Measurements from ENCODE around the gene SLC4A9. TPM values are rescaled to one million over a fixed set of nuclear protein-coding genes. Genes with fewer than 3 reads are reported as not detected.

The SLC4A9 gene
- total RNA-seq, 1 experiment from 2014 or later, result 0.37 TPM

DNA sequence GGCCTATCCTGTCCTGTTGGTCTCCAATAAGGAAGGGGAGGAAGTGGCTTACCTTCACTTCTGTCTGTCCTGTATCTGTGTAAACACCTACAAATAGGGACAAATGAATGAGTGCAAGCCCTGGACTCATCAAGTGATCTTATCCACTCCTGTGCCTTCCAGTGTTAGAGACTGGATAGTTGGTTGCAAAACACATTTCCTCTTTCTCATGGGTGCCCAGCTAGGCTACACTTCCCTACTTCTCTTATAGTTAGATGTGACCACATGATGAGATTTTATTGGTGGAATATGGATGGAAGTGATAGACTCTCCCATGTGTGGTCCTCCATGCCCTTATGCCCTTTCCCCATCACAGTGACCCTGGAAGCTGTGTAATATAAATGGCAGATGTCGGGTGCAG is 40.2 kb upstream of the SLC4A9 start:
- no peak for DNase-seq (ENCODE audit: unreplicated experiment)
- no peak overlapping the region for H3K4me3 Mint-ChIP-seq (ENCODE audit: unreplicated experiment)
- no peaks in the 10 kb centered on the region for H3K27me3 Mint-ChIP-seq (ENCODE audit: insufficient read depth, unreplicated experiment)
- BruUV-seq (replicated peaks), result no TSS peak
- no peaks in the 10 kb centered on the region for H3K36me3 Mint-ChIP-seq (ENCODE audit: insufficient read depth, unreplicated experiment)
- H3K4me1 Mint-ChIP-seq (ENCODE audit: insufficient read depth, unreplicated experiment), result peaks cover 14% of the 10 kb centered on the region
- POLR2A ChIA-PET, result interaction anchor here (2.7 kb wide), 1 partner anchor 8 kb away, joined by 14 read pairs; no protein-coding TSS in a partner anchor
- H3K27ac Mint-ChIP-seq (ENCODE audit: low read depth, unreplicated experiment), result no peak overlapping the region
- no peaks in the 10 kb centered on the region for H3K9me3 Mint-ChIP-seq (ENCODE audit: unreplicated experiment)
- intact Hi-C loops (cut with micrococcal nuclease), result no loop called here
- CTCF ChIA-PET, result interaction anchor here (2.4 kb wide), 1 partner anchor 26 kb away, joined by 9 read pairs; the partner anchor contains the start of gene HBEGF
- TF ChIP-seq, protein P1, sequence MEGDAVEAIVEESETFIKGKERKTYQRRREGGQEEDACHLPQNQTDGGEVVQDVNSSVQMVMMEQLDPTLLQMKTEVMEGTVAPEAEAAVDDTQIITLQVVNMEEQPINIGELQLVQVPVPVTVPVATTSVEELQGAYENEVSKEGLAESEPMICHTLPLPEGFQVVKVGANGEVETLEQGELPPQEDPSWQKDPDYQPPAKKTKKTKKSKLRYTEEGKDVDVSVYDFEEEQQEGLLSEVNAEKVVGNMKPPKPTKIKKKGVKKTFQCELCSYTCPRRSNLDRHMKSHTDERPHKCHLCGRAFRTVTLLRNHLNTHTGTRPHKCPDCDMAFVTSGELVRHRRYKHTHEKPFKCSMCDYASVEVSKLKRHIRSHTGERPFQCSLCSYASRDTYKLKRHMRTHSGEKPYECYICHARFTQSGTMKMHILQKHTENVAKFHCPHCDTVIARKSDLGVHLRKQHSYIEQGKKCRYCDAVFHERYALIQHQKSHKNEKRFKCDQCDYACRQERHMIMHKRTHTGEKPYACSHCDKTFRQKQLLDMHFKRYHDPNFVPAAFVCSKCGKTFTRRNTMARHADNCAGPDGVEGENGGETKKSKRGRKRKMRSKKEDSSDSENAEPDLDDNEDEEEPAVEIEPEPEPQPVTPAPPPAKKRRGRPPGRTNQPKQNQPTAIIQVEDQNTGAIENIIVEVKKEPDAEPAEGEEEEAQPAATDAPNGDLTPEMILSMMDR (IDR thresholded peaks at IDR 0.05; ENCODE audit: unreplicated experiment), result no peak

- TF ChIP-seq, protein P1 (IDR thresholded peaks at IDR 0.05; ENCODE audit: unreplicated experiment), result no peak
- intact Hi-C loops (cut with micrococcal nuclease), result no loop called here
- H3K4me3 Mint-ChIP-seq (ENCODE audit: unreplicated experiment), result no peak overlapping the region
- H3K27ac Mint-ChIP-seq (ENCODE audit: low read depth, unreplicated experiment), result no peak overlapping the region
- no peaks in the 10 kb centered on the region for H3K9me3 Mint-ChIP-seq (ENCODE audit: unreplicated experiment)
- CTCF ChIA-PET, result interaction anchor here (1.0 to 2.4 kb wide), 5 partner anchors 16 to 81 kb away, joined by 3 to 10 read pairs (median 3); partner anchors contain the start of genes HBEGF and PFDN1
- H3K4me1 Mint-ChIP-seq (ENCODE audit: insufficient read depth, unreplicated experiment), result peaks cover 14% of the 10 kb centered on the region
- BruUV-seq (replicated peaks), result no TSS peak
- no peak for DNase-seq (ENCODE audit: unreplicated experiment)
- POLR2A ChIA-PET, result interaction anchor here (1.0 to 2.7 kb wide), 3 partner anchors 10 to 25 kb away, joined by 3 to 14 read pairs (median 8); partner anchors contain the start of genes HBEGF and PFDN1
- no peaks in the 10 kb centered on the region for H3K36me3 Mint-ChIP-seq (ENCODE audit: insufficient read depth, unreplicated experiment)
- no peaks in the 10 kb centered on the region for H3K27me3 Mint-ChIP-seq (ENCODE audit: insufficient read depth, unreplicated experiment)
Observed at GRCh38 chr5:140321796-140322195, 38.2 kb upstream of the SLC4A9 start.

- DNase-seq (ENCODE audit: unreplicated experiment), result no peak
- ChIA-PET CTCF (interaction anchor here (0.7 to 1.3 kb wide), 7 partner anchors 14 to 83 kb away, joined by 3 read pairs; partner anchors contain the start of gene HBEGF), POLR2A (interaction anchor here (1.1 to 2.1 kb wide), 2 partner anchors 11 to 20 kb away, joined by 3 to 8 read pairs; partner anchors contain the start of gene PFDN1)
- H3K27ac Mint-ChIP-seq (ENCODE audit: low read depth, unreplicated experiment), result no peak overlapping the region
- intact Hi-C loops (cut with micrococcal nuclease), result no loop called here
- no peaks in the 10 kb centered on the region for H3K9me3 Mint-ChIP-seq (ENCODE audit: unreplicated experiment)
- TF ChIP-seq, protein P1 (IDR thresholded peaks at IDR 0.05; ENCODE audit: unreplicated experiment), result no peak
- no TSS peak for BruUV-seq (replicated peaks)
- H3K4me1 Mint-ChIP-seq (ENCODE audit: insufficient read depth, unreplicated experiment), result peaks cover 9% of the 10 kb centered on the region
- H3K4me3 Mint-ChIP-seq (ENCODE audit: unreplicated experiment), result no peak overlapping the region
- no peaks in the 10 kb centered on the region for H3K27me3 Mint-ChIP-seq (ENCODE audit: insufficient read depth, unreplicated experiment)
- no peaks in the 10 kb centered on the region for H3K36me3 Mint-ChIP-seq (ENCODE audit: insufficient read depth, unreplicated experiment)
Observed at GRCh38 chr5:140322751-140323731, 37.0 kb upstream of the SLC4A9 start.

- H3K4me1 Mint-ChIP-seq (ENCODE audit: insufficient read depth, unreplicated experiment), result peaks cover 7% of the 10 kb centered on the region
- ChIA-PET CTCF (interaction anchor here (1.0 to 1.4 kb wide), 4 partner anchors 22 to 79 kb away, joined by 3 to 4 read pairs (median 3); partner anchors contain the start of gene HBEGF), POLR2A (interaction anchor here (0.7 kb wide), 1 partner anchor 19 kb away, joined by 3 read pairs; no protein-coding TSS in a partner anchor)
- no peak overlapping the region for H3K27ac Mint-ChIP-seq (ENCODE audit: low read depth, unreplicated experiment)
- TF ChIP-seq, protein P1 (IDR thresholded peaks at IDR 0.05; ENCODE audit: unreplicated experiment), result no peak
- intact Hi-C loops (cut with micrococcal nuclease), result no loop called here
- H3K9me3 Mint-ChIP-seq (ENCODE audit: unreplicated experiment), result no peaks in the 10 kb centered on the region
- BruUV-seq (replicated peaks), result no TSS peak
- H3K36me3 Mint-ChIP-seq (ENCODE audit: insufficient read depth, unreplicated experiment), result no peaks in the 10 kb centered on the region
- no peak for DNase-seq (ENCODE audit: unreplicated experiment)
- H3K27me3 Mint-ChIP-seq (ENCODE audit: insufficient read depth, unreplicated experiment), result no peaks in the 10 kb centered on the region
- H3K4me3 Mint-ChIP-seq (ENCODE audit: unreplicated experiment), result no peak overlapping the region
Observed at GRCh38 chr5:140324041-140324600, 35.9 kb upstream of the SLC4A9 start.

Data from MCF 10A (cell line).